ENCODE results near the gene LRRC36.

The LRRC36 gene

DNA sequence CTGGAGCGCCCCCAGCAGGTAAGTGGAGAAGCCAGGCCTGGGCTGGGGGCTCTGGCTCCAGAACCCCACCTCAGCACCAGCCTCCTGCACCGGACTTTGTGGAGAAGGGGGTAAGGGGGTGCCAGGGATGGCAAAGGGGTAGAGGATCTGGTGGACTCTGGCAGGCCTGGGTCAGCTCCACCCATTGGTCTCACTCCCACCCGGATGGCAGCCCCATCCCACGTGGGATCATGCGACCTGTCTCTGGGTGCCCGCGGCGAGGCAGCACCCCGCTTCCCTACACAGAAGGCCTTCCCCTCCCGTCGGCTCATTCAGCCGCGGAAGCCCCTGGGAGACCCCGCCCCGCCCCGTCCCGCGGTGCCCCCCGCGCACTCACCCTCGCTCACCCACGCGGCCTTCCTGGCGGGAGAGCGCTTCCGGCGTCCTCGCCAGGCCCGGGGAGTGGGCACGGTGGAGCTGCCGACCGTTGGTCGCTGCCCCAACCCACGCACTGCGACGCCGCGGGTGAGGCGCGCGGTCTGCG lies 47.8 kb upstream of the LRRC36 start:
- Histone ChIP-seq H3K4me3 (IDR thresholded peaks at IDR 0.05; ENCODE audit: insufficient read depth, low read depth, low read length) (peak overlapping the region; percentile 53), H3K79me2 (ENCODE audit: insufficient read depth, low read depth) (peaks cover 21% of the 10 kb centered on the region), H3K27me3 (ENCODE audit: insufficient read depth, low read depth) (no peaks in the 10 kb centered on the region), H4K20me1 (ENCODE audit: insufficient read depth) (no peaks in the 10 kb centered on the region), H3K4me1 (ENCODE audit: low read depth, poor library complexity, severe bottlenecking) (peaks cover 37% of the 10 kb centered on the region), H3K9ac (peak overlapping the region; percentile 79), H3K27ac (peak overlapping the region; percentile 43), H3K36me3 (ENCODE audit: insufficient read depth) (no peaks in the 10 kb centered on the region), H2AFZ (ENCODE audit: low read depth) (peak overlapping the region; percentile 54), H3K4me2 (peak overlapping the region; percentile 83)
- TF ChIP-seq, protein P1, sequence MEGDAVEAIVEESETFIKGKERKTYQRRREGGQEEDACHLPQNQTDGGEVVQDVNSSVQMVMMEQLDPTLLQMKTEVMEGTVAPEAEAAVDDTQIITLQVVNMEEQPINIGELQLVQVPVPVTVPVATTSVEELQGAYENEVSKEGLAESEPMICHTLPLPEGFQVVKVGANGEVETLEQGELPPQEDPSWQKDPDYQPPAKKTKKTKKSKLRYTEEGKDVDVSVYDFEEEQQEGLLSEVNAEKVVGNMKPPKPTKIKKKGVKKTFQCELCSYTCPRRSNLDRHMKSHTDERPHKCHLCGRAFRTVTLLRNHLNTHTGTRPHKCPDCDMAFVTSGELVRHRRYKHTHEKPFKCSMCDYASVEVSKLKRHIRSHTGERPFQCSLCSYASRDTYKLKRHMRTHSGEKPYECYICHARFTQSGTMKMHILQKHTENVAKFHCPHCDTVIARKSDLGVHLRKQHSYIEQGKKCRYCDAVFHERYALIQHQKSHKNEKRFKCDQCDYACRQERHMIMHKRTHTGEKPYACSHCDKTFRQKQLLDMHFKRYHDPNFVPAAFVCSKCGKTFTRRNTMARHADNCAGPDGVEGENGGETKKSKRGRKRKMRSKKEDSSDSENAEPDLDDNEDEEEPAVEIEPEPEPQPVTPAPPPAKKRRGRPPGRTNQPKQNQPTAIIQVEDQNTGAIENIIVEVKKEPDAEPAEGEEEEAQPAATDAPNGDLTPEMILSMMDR (conservative IDR thresholded peaks at IDR 0.05; ENCODE audit: low read depth, low read length) = peak; percentile 44

DNA sequence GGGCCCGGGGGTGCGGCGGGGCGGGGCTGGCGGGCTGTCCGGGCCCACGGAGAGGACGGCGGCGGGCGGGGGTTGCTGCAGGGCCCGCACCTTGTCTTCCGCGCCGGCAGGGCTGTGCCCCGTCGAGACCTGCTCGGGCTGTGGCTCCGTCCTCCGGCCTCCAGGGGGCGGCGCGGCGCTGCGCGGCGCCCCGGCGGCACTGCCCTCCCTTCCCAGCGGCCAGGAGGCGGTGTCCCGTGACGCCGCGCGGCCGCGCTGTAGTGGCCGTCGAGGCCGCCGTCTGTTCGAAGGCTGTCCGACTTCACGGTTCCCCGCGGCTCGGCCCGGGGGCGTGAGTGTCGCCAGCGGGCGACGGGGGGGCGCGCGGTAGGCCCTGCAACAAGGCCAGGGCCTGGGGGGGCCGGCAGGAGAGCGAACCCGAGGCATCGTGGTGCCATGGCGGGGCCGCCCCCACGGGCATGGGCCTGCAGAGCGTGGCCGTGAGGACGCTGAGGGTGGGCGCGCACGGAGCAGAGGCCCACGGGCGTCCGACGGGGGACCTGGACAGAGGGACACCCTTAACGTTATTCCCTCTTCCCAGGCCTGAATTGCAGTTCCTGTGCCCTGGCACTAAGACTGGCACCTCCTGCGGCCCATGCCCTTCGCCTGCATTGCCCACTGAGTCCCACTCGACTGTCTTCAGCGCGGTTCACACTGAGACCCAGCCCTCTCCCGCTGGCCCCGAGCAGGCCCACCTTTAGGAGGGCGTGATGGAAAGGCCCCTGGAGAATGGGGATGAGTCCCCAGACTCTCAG lies 47.1 kb upstream of the LRRC36 start, which contains the start of gene PLEKHG4:
PLEKHG4 (plus strand) TSS at position 237 of the 794 bp plus-strand sequence; CDS start at position 750, 513 bp downstream.
- peak within 1 kb of the TSS; percentile 43 for H3K27ac ChIP-seq

DNA sequence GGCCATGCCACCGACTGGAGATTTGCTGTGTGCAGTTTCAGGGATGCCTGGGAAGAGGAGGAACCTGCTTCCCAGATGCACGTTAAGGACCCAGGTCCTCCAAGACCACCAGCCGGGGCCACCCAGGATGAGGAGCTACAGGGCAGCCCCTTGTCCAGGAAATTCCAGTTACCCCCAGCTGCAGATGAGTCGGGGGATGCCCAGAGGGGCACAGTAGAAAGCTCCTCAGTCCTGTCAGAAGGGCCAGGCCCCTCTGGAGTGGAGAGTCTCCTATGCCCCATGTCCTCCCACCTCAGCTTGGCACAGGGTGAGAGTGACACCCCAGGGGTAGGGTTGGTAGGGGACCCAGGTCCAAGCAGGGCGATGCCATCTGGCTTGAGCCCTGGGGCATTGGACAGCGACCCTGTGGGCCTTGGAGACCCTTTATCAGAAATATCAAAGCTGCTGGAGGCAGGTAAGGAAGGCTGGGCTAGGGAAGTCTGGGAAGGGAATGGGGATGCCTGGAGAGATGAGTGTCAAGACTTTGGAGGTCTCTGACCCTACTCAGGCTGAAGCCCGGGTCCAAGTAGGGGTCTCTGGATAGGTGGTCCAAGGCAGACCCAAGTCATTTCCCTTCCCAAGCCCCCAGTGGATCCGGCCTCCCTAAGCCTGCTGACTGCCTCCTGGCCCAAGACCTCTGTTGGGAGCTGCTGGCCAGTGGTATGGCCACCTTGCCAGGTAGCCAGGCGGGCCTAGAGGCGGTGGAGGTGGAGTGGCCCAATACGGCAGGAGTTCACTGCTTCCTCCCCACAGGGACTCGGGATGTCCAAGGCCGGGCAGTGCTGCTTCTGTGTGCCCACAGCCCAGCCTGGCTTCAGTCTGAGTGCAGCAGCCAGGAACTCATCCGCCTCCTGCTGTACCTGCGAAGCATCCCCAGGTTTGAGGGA lies 46.3 kb upstream of the LRRC36 start:
- peak overlapping the region; percentile 54 for H2AFZ ChIP-seq (ENCODE audit: low read depth)

More for the DNA sequence above, 47.1 kb upstream of the LRRC36 start, which contains the start of gene PLEKHG4:
- no peaks in the 10 kb centered on the region for H3K27me3 ChIP-seq (ENCODE audit: insufficient read depth, low read depth)
- peaks cover 37% of the 10 kb centered on the region for H3K4me1 ChIP-seq (ENCODE audit: low read depth, poor library complexity, severe bottlenecking)
- H4K20me1 ChIP-seq (ENCODE audit: insufficient read depth) = no peaks in the 10 kb centered on the region
- TF ChIP-seq, protein P1 (conservative IDR thresholded peaks at IDR 0.05; ENCODE audit: low read depth, low read length) = peak; percentile 10; the same call in 1 of the 2 replicates
- H3K4me2 ChIP-seq = peak within 1 kb of the TSS; percentile 83
- H2AFZ ChIP-seq (ENCODE audit: low read depth) = peak within 1 kb of the TSS; percentile 54
- no peaks in the 10 kb centered on the region for H3K36me3 ChIP-seq (ENCODE audit: insufficient read depth)
- peak within 1 kb of the TSS; percentile 53 for H3K4me3 ChIP-seq (IDR thresholded peaks at IDR 0.05; ENCODE audit: insufficient read depth, low read depth, low read length)
- H3K79me2 ChIP-seq (ENCODE audit: insufficient read depth, low read depth) = peaks cover 21% of the 10 kb centered on the region
- H3K9ac ChIP-seq = peak within 1 kb of the TSS; percentile 79

More for the DNA sequence above, 46.3 kb upstream of the LRRC36 start:
- H3K4me1 ChIP-seq (ENCODE audit: low read depth, poor library complexity, severe bottlenecking) = peaks cover 33% of the 10 kb centered on the region
- TF ChIP-seq, protein P1 (conservative IDR thresholded peaks at IDR 0.05; ENCODE audit: low read depth, low read length) = no peak
- H3K4me3 ChIP-seq (IDR thresholded peaks at IDR 0.05; ENCODE audit: insufficient read depth, low read depth, low read length) = no peak overlapping the region
- no peaks in the 10 kb centered on the region for H3K36me3 ChIP-seq (ENCODE audit: insufficient read depth)
- H3K9ac ChIP-seq = peak overlapping the region; percentile 79; the same call in 1 of the 2 replicates
- H3K79me2 ChIP-seq (ENCODE audit: insufficient read depth, low read depth) = peaks cover 21% of the 10 kb centered on the region
- no peak overlapping the region for H3K27ac ChIP-seq
- no peaks in the 10 kb centered on the region for H4K20me1 ChIP-seq (ENCODE audit: insufficient read depth)
- no peaks in the 10 kb centered on the region for H3K27me3 ChIP-seq (ENCODE audit: insufficient read depth, low read depth)
- peak overlapping the region; percentile 69 for H3K4me2 ChIP-seq

All from KMS-11 (cell line).